ENCODE results near the gene LPAR1. TPM values are rescaled to one million over a fixed set of nuclear protein-coding genes. Genes with fewer than 3 reads are reported as not detected.

The LPAR1 gene
- total RNA-seq, 2 donors from 2014 or later = 5.0 to 5.9 TPM

GRCh38 chr9:110846215-110846614 is 192.1 kb downstream of the LPAR1 start:
- Mint-ChIP-seq H3K4me1 (peaks cover 11% of the 10 kb centered on the region), H3K27me3 (ENCODE audit: insufficient read depth) (no peaks in the 10 kb centered on the region), H3K36me3 (ENCODE audit: low read depth) (no peaks in the 10 kb centered on the region), H3K27ac (no peak overlapping the region), H3K9me3 (peaks cover 5% of the 10 kb centered on the region), H3K4me3 (no peak overlapping the region)
- H3K36me3 ChIP-seq (ENCODE audit: control insufficient read depth, insufficient read depth, low read length) = no peaks in the 10 kb centered on the region
- no peaks in the 10 kb centered on the region for H3K9me3 ChIP-seq (ENCODE audit: control insufficient read depth, low read length)
- H3K27me3 ChIP-seq (ENCODE audit: control insufficient read depth, insufficient read depth, low read length, poor library complexity, severe bottlenecking) = no peaks in the 10 kb centered on the region
- WGBS, 2 experiments (ENCODE audit: insufficient coverage in 1 of 2, insufficient read length in 1 of 2) = 100% methylated on average over 2 of the region's 2 CpGs; no CpG with 5 or more reads in 1 of the 2 experiments
- H3K4me3 ChIP-seq (ENCODE audit: low read length) = no peak overlapping the region
- TF ChIP-seq, protein P1, sequence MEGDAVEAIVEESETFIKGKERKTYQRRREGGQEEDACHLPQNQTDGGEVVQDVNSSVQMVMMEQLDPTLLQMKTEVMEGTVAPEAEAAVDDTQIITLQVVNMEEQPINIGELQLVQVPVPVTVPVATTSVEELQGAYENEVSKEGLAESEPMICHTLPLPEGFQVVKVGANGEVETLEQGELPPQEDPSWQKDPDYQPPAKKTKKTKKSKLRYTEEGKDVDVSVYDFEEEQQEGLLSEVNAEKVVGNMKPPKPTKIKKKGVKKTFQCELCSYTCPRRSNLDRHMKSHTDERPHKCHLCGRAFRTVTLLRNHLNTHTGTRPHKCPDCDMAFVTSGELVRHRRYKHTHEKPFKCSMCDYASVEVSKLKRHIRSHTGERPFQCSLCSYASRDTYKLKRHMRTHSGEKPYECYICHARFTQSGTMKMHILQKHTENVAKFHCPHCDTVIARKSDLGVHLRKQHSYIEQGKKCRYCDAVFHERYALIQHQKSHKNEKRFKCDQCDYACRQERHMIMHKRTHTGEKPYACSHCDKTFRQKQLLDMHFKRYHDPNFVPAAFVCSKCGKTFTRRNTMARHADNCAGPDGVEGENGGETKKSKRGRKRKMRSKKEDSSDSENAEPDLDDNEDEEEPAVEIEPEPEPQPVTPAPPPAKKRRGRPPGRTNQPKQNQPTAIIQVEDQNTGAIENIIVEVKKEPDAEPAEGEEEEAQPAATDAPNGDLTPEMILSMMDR (conservative IDR thresholded peaks at IDR 0.05) = no peak
- no peaks in the 10 kb centered on the region for H3K4me1 ChIP-seq (ENCODE audit: control insufficient read depth, insufficient read depth, low read length)
- no peak for DNase-seq
- H3K9ac ChIP-seq (ENCODE audit: extremely low read depth, low read length, poor library complexity, severe bottlenecking) = no peak overlapping the region
- no peak overlapping the region for H3K27ac ChIP-seq (ENCODE audit: low read depth, low read length)

- no peak overlapping the region for H3K9ac ChIP-seq (ENCODE audit: extremely low read depth, low read length, poor library complexity, severe bottlenecking)
- no peaks in the 10 kb centered on the region for H3K27me3 Mint-ChIP-seq (ENCODE audit: insufficient read depth)
- H3K9me3 Mint-ChIP-seq = peaks cover 6% of the 10 kb centered on the region
- H3K4me1 Mint-ChIP-seq = peaks cover 11% of the 10 kb centered on the region
- no peaks in the 10 kb centered on the region for H3K4me1 ChIP-seq (ENCODE audit: control insufficient read depth, insufficient read depth, low read length)
- TF ChIP-seq, protein P1 (conservative IDR thresholded peaks at IDR 0.05) = no peak
- H3K9me3 ChIP-seq (ENCODE audit: control insufficient read depth, low read length) = no peaks in the 10 kb centered on the region
- no peaks in the 10 kb centered on the region for H3K27me3 ChIP-seq (ENCODE audit: control insufficient read depth, insufficient read depth, low read length, poor library complexity, severe bottlenecking)
- H3K4me3 Mint-ChIP-seq = no peak overlapping the region
- no peaks in the 10 kb centered on the region for H3K36me3 ChIP-seq (ENCODE audit: control insufficient read depth, insufficient read depth, low read length)
- H3K27ac Mint-ChIP-seq = no peak overlapping the region
- H3K27ac ChIP-seq (ENCODE audit: low read depth, low read length) = no peak overlapping the region
- no peak for DNase-seq
- WGBS, 2 experiments (ENCODE audit: insufficient coverage in 1 of 2, insufficient read length in 1 of 2) = 96% methylated on average over 1 of the region's 1 CpG; no CpG with 5 or more reads in 1 of the 2 experiments
- H3K36me3 Mint-ChIP-seq (ENCODE audit: low read depth) = no peaks in the 10 kb centered on the region
- no peak overlapping the region for H3K4me3 ChIP-seq (ENCODE audit: low read length)
Measured at GRCh38 chr9:110844121-110844520, 194.1 kb downstream of the LPAR1 start.

GRCh38 chr9:110842986-110843385 is 195.3 kb downstream of the LPAR1 start:
- Histone ChIP-seq H3K4me3 (ENCODE audit: low read length) (no peak overlapping the region), H3K27me3 (ENCODE audit: control insufficient read depth, insufficient read depth, low read length, poor library complexity, severe bottlenecking) (no peaks in the 10 kb centered on the region), H3K9me3 (ENCODE audit: control insufficient read depth, low read length) (no peaks in the 10 kb centered on the region), H3K36me3 (ENCODE audit: control insufficient read depth, insufficient read depth, low read length) (no peaks in the 10 kb centered on the region), H3K27ac (ENCODE audit: low read depth, low read length) (no peak overlapping the region), H3K9ac (ENCODE audit: extremely low read depth, low read length, poor library complexity, severe bottlenecking) (no peak overlapping the region), H3K4me1 (ENCODE audit: control insufficient read depth, insufficient read depth, low read length) (no peaks in the 10 kb centered on the region)
- DNase-seq = no peak
- 84% methylated on average over 3 of the region's 3 CpGs; no CpG with 5 or more reads in 1 of the 2 experiments for WGBS, 2 experiments (ENCODE audit: insufficient coverage in 1 of 2, insufficient read length in 1 of 2)
- Mint-ChIP-seq H3K4me1 (peaks cover 11% of the 10 kb centered on the region), H3K27ac (no peak overlapping the region), H3K9me3 (peaks cover 6% of the 10 kb centered on the region), H3K36me3 (ENCODE audit: low read depth) (no peaks in the 10 kb centered on the region), H3K27me3 (ENCODE audit: insufficient read depth) (no peaks in the 10 kb centered on the region), H3K4me3 (no peak overlapping the region)
- TF ChIP-seq, protein P1 (conservative IDR thresholded peaks at IDR 0.05) = no peak

Data from endodermal cell (in vitro differentiated cells).